H1 (cell line): ENCODE data around the gene ATG16L2. TPM values are rescaled to one million over a fixed set of nuclear protein-coding genes. Genes with fewer than 3 reads are reported as not detected.

Experiments
- CTCF ChIA-PET: fragments of 300-600 bp; sonication (Branson Sonifier 250); formaldehyde crosslinking; loops from one replicate; lab custom pipeline; 2021; ENCODE audit not compliant: partially characterized antibody; lab: Charles Lee
- POLR2A ChIA-PET: fragments of 300-600 bp; sonication (Branson Sonifier 250); formaldehyde crosslinking; loops from one replicate; lab custom pipeline; 2021; ENCODE audit warnings: inconsistent platforms; ENCODE audit not compliant: partially characterized antibody; lab: Charles Lee
- DNase-seq, 2 experiments: peaks; one replicate each; pipeline versions ENCODE4 v3.0.0 to v3.0.0-alpha.2; 2010 to 2022; ENCODE audit warnings: low spot score in 2 of 2, low read depth in 1 of 2, mixed read lengths in 1 of 2
- FAIRE-seq: peaks from 2 replicates; lab custom pipeline; 2011; peaks lifted over from hg19 to GRCh38; lab: Jason Lieb, UNC
- H2AFZ ChIP-seq: 2 replicates; pipeline ENCODE4 v1.8.1; 2012; ENCODE audit warnings: low read length, inconsistent platforms
- H2AK5ac ChIP-seq: 2 replicates; pipeline ENCODE4 v1.6.1; 2013; ENCODE audit warnings: low read depth, low read length
- H2BK120ac ChIP-seq: replicated peaks from 2 replicates; pipeline ENCODE3; 2013; ENCODE audit warnings: low read depth, low read length, inconsistent platforms
- H2BK12ac ChIP-seq: 2 replicates; pipeline ENCODE4 v1.6.1; 2013; ENCODE audit warnings: low read depth, low read length
- H2BK15ac ChIP-seq: 2 replicates; pipeline ENCODE4 v1.6.1; 2013; ENCODE audit warnings: low read length
- H2BK20ac ChIP-seq: 2 replicates; pipeline ENCODE4 v1.6.1; 2013; ENCODE audit warnings: low read length
- H2BK5ac ChIP-seq: 2 replicates; pipeline ENCODE4 v1.6.1; 2013; ENCODE audit warnings: low read depth, low read length
- H3K14ac ChIP-seq: 2 replicates; pipeline ENCODE4 v1.6.1; 2013; ENCODE audit warnings: inconsistent platforms; ENCODE audit not compliant: insufficient read length
- H3K18ac ChIP-seq: 2 replicates; pipeline ENCODE4 v1.6.1; 2013; ENCODE audit warnings: low read length; ENCODE audit errors: extremely low read depth
- H3K23ac ChIP-seq: 2 replicates; pipeline ENCODE4 v1.6.1; 2013; ENCODE audit warnings: inconsistent platforms; ENCODE audit not compliant: insufficient read length
- H3K23me2 ChIP-seq: 2 replicates; pipeline ENCODE4 v1.6.1; 2013; ENCODE audit warnings: low read depth, low read length
- H3K27ac ChIP-seq: 2 replicates; pipeline ENCODE4 v1.6.1; 2011; ENCODE audit warnings: low read depth, low read length, inconsistent platforms
- H3K27me3 ChIP-seq, 4 experiments: replicated peaks in 1 of 4; 1 replicate in 1 of 4; 2 replicates in 3 of 4; pipeline versions ENCODE4 v1.6.1 to v1.8.1; 2011 to 2013; ENCODE audit warnings: low read length in 3 of 4, mild to moderate bottlenecking in 3 of 4, inconsistent platforms in 2 of 4, mixed read lengths in 2 of 4, moderate library complexity in 1 of 4; ENCODE audit not compliant: control insufficient read depth in 3 of 4, insufficient read depth in 3 of 4; ENCODE audit errors: extremely low read depth in 1 of 4
- H3K36me3 ChIP-seq, 4 experiments: 2 replicates each; pipeline versions ENCODE4 v1.6.1 to v1.8.1; 2011 to 2013; ENCODE audit warnings: mild to moderate bottlenecking in 4 of 4, low read length in 3 of 4, moderate library complexity in 2 of 4, control low read depth in 1 of 4, inconsistent platforms in 1 of 4; ENCODE audit not compliant: insufficient read depth in 4 of 4, control insufficient read depth in 2 of 4
- H3K4ac ChIP-seq: replicated peaks from 2 replicates; pipeline ENCODE3; 2013; ENCODE audit warnings: low read length, low read depth, mixed read lengths, inconsistent platforms; ENCODE audit not compliant: insufficient read length
- H3K4me1 ChIP-seq, 4 experiments: replicated peaks in 1 of 4; 1 replicate in 1 of 4; 2 replicates in 3 of 4; pipeline versions ENCODE4 v1.6.1 to v1.8.1; 2011 to 2013; ENCODE audit warnings: low read length in 3 of 4, inconsistent platforms in 2 of 4, mixed read lengths in 1 of 4; ENCODE audit not compliant: insufficient read depth in 4 of 4, control insufficient read depth in 3 of 4
- H3K4me2 ChIP-seq, 2 experiments: 2 replicates each; pipeline versions ENCODE4 v1.6.1 to v1.8.1; 2011 to 2013; ENCODE audit warnings: low read depth in 2 of 2, low read length in 2 of 2, control low read depth in 1 of 2, inconsistent platforms in 1 of 2, mild to moderate bottlenecking in 1 of 2; ENCODE audit not compliant: insufficient read depth in 1 of 2
- H3K4me3 ChIP-seq, 4 experiments: fragments of 200-600, 300-600 bp in 1 of 4; sonication (generic), shearing (Covaris generic), sonication (Bioruptor Twin) in 1 of 4; 2 replicates each; pipeline versions ENCODE4 v1.5.1 to v1.8.1; 2011 to 2016; ENCODE audit warnings: low read length in 4 of 4, low read depth in 3 of 4, control low read depth in 2 of 4, inconsistent platforms in 2 of 4, mild to moderate bottlenecking in 2 of 4, mixed read lengths in 1 of 4, moderate library complexity in 1 of 4; ENCODE audit not compliant: insufficient read depth in 2 of 4; ENCODE audit errors: extremely low read depth in 1 of 4
- H3K56ac ChIP-seq: replicated peaks from 2 replicates; pipeline ENCODE3; 2013; ENCODE audit warnings: low read depth, mild to moderate bottlenecking, mixed read lengths, low read length, inconsistent platforms; ENCODE audit not compliant: insufficient read length
- H3K79me1 ChIP-seq: 2 replicates; pipeline ENCODE4 v1.6.1; 2013; ENCODE audit warnings: low read depth, low read length, control low read depth
- H3K79me2 ChIP-seq, 2 experiments: 2 replicates each; pipeline versions ENCODE4 v1.6.1 to v1.8.1; 2012 to 2013; ENCODE audit warnings: low read length in 2 of 2, mild to moderate bottlenecking in 2 of 2, inconsistent platforms in 1 of 2; ENCODE audit not compliant: insufficient read depth in 2 of 2, control insufficient read depth in 1 of 2
- H3K9ac ChIP-seq, 4 experiments: replicated peaks in 1 of 4; 1 replicate in 1 of 4; 2 replicates in 3 of 4; pipeline versions ENCODE4 v1.6.1 to v1.8.1; 2011 to 2013; ENCODE audit warnings: low read depth in 3 of 4, low read length in 3 of 4, control low read depth in 2 of 4, mild to moderate bottlenecking in 2 of 4, moderate library complexity in 2 of 4, inconsistent platforms in 1 of 4; ENCODE audit errors: extremely low read depth in 1 of 4
- H3K9me3 ChIP-seq, 2 experiments: 2 replicates each; pipeline versions ENCODE4 v1.6.1 to v1.8.1; 2012 to 2013; ENCODE audit warnings: mild to moderate bottlenecking in 2 of 2, moderate library complexity in 2 of 2, control low read depth in 1 of 2, inconsistent platforms in 1 of 2, low read depth in 1 of 2, low read length in 1 of 2, mixed read lengths in 1 of 2; ENCODE audit not compliant: insufficient read depth in 2 of 2
- H4K20me1 ChIP-seq, 2 experiments: replicated peaks in 1 of 2; 2 replicates each; pipeline versions ENCODE3 to v1.8.1; 2011 to 2013; ENCODE audit warnings: inconsistent platforms in 2 of 2, low read length in 2 of 2, mild to moderate bottlenecking in 1 of 2; ENCODE audit not compliant: insufficient read depth in 2 of 2, control insufficient read depth in 1 of 2
- H4K5ac ChIP-seq: 2 replicates; pipeline ENCODE4 v1.6.1; 2013; ENCODE audit warnings: low read length, low read depth, mixed read lengths, inconsistent platforms; ENCODE audit not compliant: insufficient read length
- H4K8ac ChIP-seq: 2 replicates; pipeline ENCODE4 v1.8.0; 2013; ENCODE audit warnings: mild to moderate bottlenecking, moderate library complexity, low read length, inconsistent platforms; ENCODE audit not compliant: insufficient read depth; ENCODE audit errors: extremely low read depth
- H4K91ac ChIP-seq: replicated peaks from 2 replicates; pipeline ENCODE3; 2013; ENCODE audit warnings: low read length, mixed read lengths, inconsistent platforms; ENCODE audit not compliant: insufficient read length
- FOSL1 ChIP-seq: IDR thresholded peaks from 2 replicates; pipeline ENCODE4 v1.6.1; 2011; ENCODE audit warnings: mild to moderate bottlenecking, low read depth, low read length, moderate library complexity; ENCODE audit not compliant: insufficient read depth
- KDM4A ChIP-seq: IDR thresholded peaks from one replicate; pipeline ENCODE4 v1.7.1; 2012; ENCODE audit warnings: low read depth, mild to moderate bottlenecking, moderate library complexity, low read length, inconsistent platforms; ENCODE audit not compliant: severe bottlenecking
- WGBS, 2 experiments: shearing (Covaris generic) in 1 of 2; methylation state at CpG; one replicate each; pipeline versions ENCODE4 v1.1.6 to v1.1.7; 2013 to 2015; ENCODE audit warnings: low lambda C conversion rate in 2 of 2, mixed read lengths in 2 of 2, inconsistent platforms in 1 of 2, low coverage in 1 of 2, missing lambda C conversion rate in 1 of 2; ENCODE audit not compliant: insufficient replicate concordance in 2 of 2, insufficient coverage in 1 of 2, insufficient read length in 1 of 2; ENCODE audit errors: extremely low coverage in 1 of 2, missing lambda C conversion rate in 1 of 2; 5-methylcytosine and 5-hydroxymethylcytosine counted together
- polyA plus RNA-seq, 7 experiments: library from polyadenylated mRNA; depleted of rRNA in 3 of 7; stranded (reverse) in 5 of 7; unstranded in 2 of 7; fragments of >200 nt in 5 of 7; fragments of 200-250 nt in 2 of 7; gene quantifications; 1 replicate in 5 of 7; 2 replicates in 1 of 7; 4 replicates in 1 of 7; pipeline versions ENCODE4 v1.2.1 to v1.2.3, GENCODE V29; 2011 to 2013; ENCODE audit warnings: missing spikeins in 2 of 7, mixed read lengths in 2 of 7
- total RNA-seq: library from RNA; stranded (reverse); fragmentation: NEBNext Ultra II Directional; extraction: Animal tissue kit (Norgen Biotek cat#: 25700); gene quantifications from 2 replicates; pipeline ENCODE4 v1.2.1, GENCODE V29; 2021
- TF ChIP-seq, protein P1 (sequence below): IDR thresholded peaks from 2 replicates; pipeline ENCODE4 v1.6.1; 2012; ENCODE audit warnings: inconsistent platforms

ATG16L2 gene
- total and polyA plus RNA-seq, 2 of the 8 experiments (the other 6 are each of a cell fraction or from before 2014, with no cell fraction given): 11.0 to 18.5 TPM

DNA sequence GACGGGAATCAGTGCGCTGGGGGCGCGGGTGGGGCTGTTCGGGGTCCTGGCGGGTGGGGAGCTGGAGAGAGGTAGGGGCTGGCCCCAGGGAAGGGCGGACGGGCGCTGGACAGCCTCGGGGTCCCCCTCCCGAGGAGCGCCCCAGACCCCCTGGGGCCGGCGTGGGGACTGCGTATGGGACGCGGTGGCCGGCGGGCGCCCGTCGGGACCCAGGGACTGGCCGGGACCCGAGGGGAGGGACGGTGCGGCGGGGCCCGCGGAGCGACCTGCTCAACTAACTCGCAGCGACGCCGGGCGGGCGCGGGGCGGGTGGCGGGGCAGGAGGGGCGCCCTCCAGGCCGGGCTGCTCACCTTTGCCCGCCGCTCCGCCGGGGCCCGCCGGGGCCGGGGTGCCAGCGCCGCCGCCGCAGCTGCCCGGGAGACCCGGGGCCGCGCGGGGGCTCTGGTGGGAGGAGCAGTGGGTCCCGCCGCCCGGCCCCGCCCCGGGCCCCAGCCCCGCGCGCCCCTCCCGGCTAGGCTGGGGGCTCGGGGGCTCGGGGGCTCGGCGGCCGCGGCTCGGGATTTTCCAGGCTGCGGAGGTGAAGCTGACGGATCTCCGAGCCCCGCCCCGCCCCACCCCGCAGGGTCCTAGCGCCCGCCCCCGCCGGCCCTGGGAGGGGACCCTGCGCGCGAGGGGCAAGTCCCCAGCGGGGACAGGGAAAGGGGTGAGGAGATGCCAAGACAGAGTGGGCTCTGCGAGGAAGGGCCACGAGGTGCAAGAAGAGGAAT, 32.7 kb upstream of the ATG16L2 start:
- Histone ChIP-seq H3K14ac (no peak overlapping the region), H3K79me2 (no peaks in the 10 kb centered on the region), H3K79me1 (peaks cover 8% of the 10 kb centered on the region), H2BK5ac (no peak overlapping the region), H4K8ac (no peak overlapping the region), H3K4me1 (peaks cover 5 to 19% (median 13%) of the 10 kb centered on the region in 4 experiments), H2BK15ac (0 out of 2 replicates have a peak overlapping the region, but pooled peaks have one; percentile 81), H2AFZ (peak overlapping the region; percentile 18; the same call in 1 of the 2 replicates), H3K9me3 (no peaks in the 10 kb centered on the region), H3K9ac (no peak overlapping the region), H3K36me3 (no peaks in the 10 kb centered on the region), H4K5ac (no peak overlapping the region), H2AK5ac (no peak overlapping the region), H3K56ac (no peak overlapping the region), H4K91ac (peak overlapping the region; percentile 67), H2BK12ac (no peak overlapping the region; the same call in 1 of the 2 replicates), H3K27ac (no peak overlapping the region), H3K27me3 (peaks cover 0 to 12% (median 6%) of the 10 kb centered on the region in 4 experiments; a peak in 3 of 7 replicates), H3K4me3 (peak overlapping the region; percentile 42 to 76 (median 57)), H3K23me2 (peaks cover 11% of the 10 kb centered on the region), H3K4me2 (peak overlapping the region; percentile 83 to 88), H4K20me1 (peaks cover 1 to 3% of the 10 kb centered on the region in 2 experiments), H3K4ac (no peak overlapping the region), H2BK120ac (no peak overlapping the region), H3K18ac (no peak overlapping the region; the same call in 1 of the 2 replicates), H3K23ac (no peak overlapping the region), H2BK20ac (0 out of 2 replicates have a peak overlapping the region, but pooled peaks have one; percentile 6)
- CTCF ChIA-PET: interaction anchor here (0.7 to 2.4 kb wide), 12 partner anchors 12 to 458 kb away, joined by 3 to 33 read pairs (median 4); partner anchors contain the start of gene STARD10
- DNase-seq (peak in 1 of 2 experiments; percentile 63), FAIRE-seq (no peak)
- TF ChIP-seq, protein P1, sequence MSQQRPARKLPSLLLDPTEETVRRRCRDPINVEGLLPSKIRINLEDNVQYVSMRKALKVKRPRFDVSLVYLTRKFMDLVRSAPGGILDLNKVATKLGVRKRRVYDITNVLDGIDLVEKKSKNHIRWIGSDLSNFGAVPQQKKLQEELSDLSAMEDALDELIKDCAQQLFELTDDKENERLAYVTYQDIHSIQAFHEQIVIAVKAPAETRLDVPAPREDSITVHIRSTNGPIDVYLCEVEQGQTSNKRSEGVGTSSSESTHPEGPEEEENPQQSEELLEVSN: no peak
- TF ChIP-seq FOSL1 (peak; percentile 89), KDM4A (peak; percentile 34)
- 0% methylated on average over 8 of the region's 89 CpGs; no CpG with 5 or more reads in 1 of the 2 experiments for WGBS, 2 experiments
- POLR2A ChIA-PET: interaction anchor here (0.8 to 1.8 kb wide), 7 partner anchors 11 to 557 kb away, joined by 3 to 8 read pairs (median 3); partner anchors contain the start of genes INPPL1 and STARD10
